RWPE2 (cell line): ENCODE results near the gene SLC12A8.

Source experiments
- ATAC-seq: fragments of 200-7000 bp; cut with Tn5 transposase; 3 replicates; pipeline ENCODE4 v1.9.1; 2021; ENCODE audit warnings: low read depth
- DNase-seq: peaks from one replicate; pipeline ENCODE4 v3.0.0-alpha.2; 2020; ENCODE audit warnings: low spot score
- H3K27ac ChIP-seq: fragments of 450-650 bp; 2 replicates; pipeline ENCODE4 v1.5.1; 2017; ENCODE audit warnings: mild to moderate bottlenecking; ENCODE audit not compliant: poor library complexity, severe bottlenecking
- H3K27me3 ChIP-seq: fragments of 250-450 bp; sonication (Bioruptor Pico); 2 replicates; pipeline ENCODE4 v1.5.1; 2021; ENCODE audit warnings: mild to moderate bottlenecking, moderate library complexity; ENCODE audit not compliant: insufficient read depth, poor library complexity, severe bottlenecking
- H3K36me3 ChIP-seq: fragments of 250-450 bp; sonication (Bioruptor Pico); 2 replicates; pipeline ENCODE4 v1.5.1; 2020; ENCODE audit warnings: low read depth, mild to moderate bottlenecking, moderate library complexity
- H3K4me1 ChIP-seq: fragments of 250-450 bp; sonication (Bioruptor Pico); 2 replicates; pipeline ENCODE4 v1.5.1; 2021; ENCODE audit warnings: mild to moderate bottlenecking, moderate library complexity; ENCODE audit not compliant: insufficient read depth, poor library complexity, severe bottlenecking
- H3K4me3 ChIP-seq: fragments of 250-450 bp; sonication (Bioruptor Pico); 2 replicates; pipeline ENCODE4 v1.5.1; 2021; ENCODE audit warnings: mild to moderate bottlenecking, moderate library complexity; ENCODE audit not compliant: severe bottlenecking
- H3K9me3 ChIP-seq: fragments of 250-450 bp; sonication (Bioruptor Pico); 2 replicates; pipeline ENCODE4 v1.5.1; 2021; ENCODE audit warnings: mild to moderate bottlenecking, moderate library complexity; ENCODE audit not compliant: severe bottlenecking
- CTCF ChIP-seq: fragments of 450-650 bp; IDR thresholded peaks from one replicate; pipeline ENCODE4 v1.5.1; 2017; ENCODE audit warnings: mild to moderate bottlenecking, moderate library complexity; ENCODE audit not compliant: poor library complexity, severe bottlenecking

The SLC12A8 gene

GRCh38 chr3:125145751-125146475, 66.6 kb downstream of the SLC12A8 start:
- DNase-seq = no peak
- H3K27ac ChIP-seq = no peak overlapping the region
- no peaks in the 10 kb centered on the region for H3K36me3 ChIP-seq
- ATAC-seq = no peak
- no peak overlapping the region for H3K4me3 ChIP-seq
- no peaks in the 10 kb centered on the region for H3K27me3 ChIP-seq
- H3K9me3 ChIP-seq = no peaks in the 10 kb centered on the region
- H3K4me1 ChIP-seq = no peaks in the 10 kb centered on the region
- TF ChIP-seq CTCF = no peak

GRCh38 chr3:125144653-125145314, 67.8 kb downstream of the SLC12A8 start:
- ATAC-seq (no peak), DNase-seq (no peak)
- TF ChIP-seq CTCF = no peak
- H3K4me1 ChIP-seq = peaks cover 8% of the 10 kb centered on the region
- no peaks in the 10 kb centered on the region for H3K27me3 ChIP-seq
- H3K4me3 ChIP-seq = no peak overlapping the region
- no peaks in the 10 kb centered on the region for H3K9me3 ChIP-seq
- no peaks in the 10 kb centered on the region for H3K36me3 ChIP-seq
- H3K27ac ChIP-seq = no peak overlapping the region

- no peak for TF ChIP-seq CTCF
- DNase-seq (no peak), ATAC-seq (no peak)
- Histone ChIP-seq H3K36me3 (no peaks in the 10 kb centered on the region), H3K27ac (no peak overlapping the region), H3K27me3 (no peaks in the 10 kb centered on the region), H3K4me1 (peaks cover 8% of the 10 kb centered on the region), H3K4me3 (no peak overlapping the region), H3K9me3 (no peaks in the 10 kb centered on the region)
These were observed 68.4 kb downstream of the SLC12A8 start for GRCh38 chr3:125143982-125144652.

GRCh38 chr3:125143538-125143937, 69.0 kb downstream of the SLC12A8 start:
- Histone ChIP-seq H3K27me3 (no peaks in the 10 kb centered on the region), H3K9me3 (no peaks in the 10 kb centered on the region), H3K36me3 (no peaks in the 10 kb centered on the region), H3K4me1 (peaks cover 8% of the 10 kb centered on the region), H3K4me3 (no peak overlapping the region), H3K27ac (no peak overlapping the region)
- no peak for DNase-seq
- no peak for TF ChIP-seq CTCF
- ATAC-seq = no peak
